HEK293 (cell line): ENCODE data around the gene SRRM5.
A peak's percentile ranks its signal among the peaks of the same experiment; 100 is the strongest.

ENCODE experiments used
- CTCF ChIA-PET: fragments of 350-600 bp; formaldehyde crosslinking; extraction: SDS; loops from one replicate; lab custom pipeline; 2021; ENCODE audit warnings: antibody characterized with exemption; lab: Yijun Ruan, JAX
- POLR2A ChIA-PET: fragments of 300-600 bp; formaldehyde crosslinking; extraction: SDS; loops from one replicate; lab custom pipeline; 2020; ENCODE audit warnings: antibody characterized with exemption, inconsistent platforms; lab: Yijun Ruan, JAX
- H3K27ac ChIP-seq: fragments of 200-500 bp; sonication (Bioruptor generic); 2 replicates; pipeline ENCODE4 v1.5.1; 2014; ENCODE audit warnings: low read depth, low read length, control low read depth, inconsistent platforms; ENCODE audit errors: extremely low read depth
- H3K36me3 ChIP-seq, 2 experiments: fragments of 200-500 bp in 1 of 2; sonication (Bioruptor generic) in 1 of 2; 1 replicate in 1 of 2; 2 replicates in 1 of 2; pipeline ENCODE4 v1.5.1; 2014 to 2017; ENCODE audit warnings: inconsistent platforms in 2 of 2, low read length in 2 of 2; ENCODE audit not compliant: control insufficient read depth in 2 of 2, insufficient read depth in 1 of 2
- H3K4me1 ChIP-seq: fragments of 200-500 bp; sonication (Bioruptor generic); 2 replicates; pipeline ENCODE4 v1.5.1; 2014; ENCODE audit warnings: mild to moderate bottlenecking, low read length, inconsistent platforms; ENCODE audit not compliant: control insufficient read depth, insufficient read depth
- H3K4me3 ChIP-seq: 2 replicates; pipeline ENCODE4 v1.5.1; 2011; ENCODE audit warnings: low read depth, mild to moderate bottlenecking, control low read depth, low read length, moderate library complexity
- H3K9me3 ChIP-seq: fragments of 200-500 bp; sonication (Bioruptor generic); 2 replicates; pipeline ENCODE4 v1.5.1; 2014; ENCODE audit warnings: low read depth, low read length, inconsistent platforms; ENCODE audit not compliant: control insufficient read depth, insufficient read depth
- AEBP2 ChIP-seq: fragments of 450-650 bp; formaldehyde crosslinking; IDR thresholded peaks from 2 replicates; pipeline ENCODE4 v1.5.1; 2016; ENCODE audit warnings: missing biosample characterization, missing genetic modification characterization, borderline replicate concordance
- GLIS1 ChIP-seq: fragments of 450-650 bp; formaldehyde crosslinking; IDR thresholded peaks from 2 replicates; pipeline ENCODE4 v1.5.1; 2016; ENCODE audit warnings: missing biosample characterization, missing genetic modification characterization
- HIC1 ChIP-seq: fragments of 450-650 bp; formaldehyde crosslinking; IDR thresholded peaks from 2 replicates; pipeline ENCODE4 v1.5.1; 2016; ENCODE audit warnings: missing biosample characterization, missing genetic modification characterization
- HOXA7 ChIP-seq: sonication (generic); formaldehyde crosslinking; IDR thresholded peaks from 2 replicates; pipeline ENCODE4 v1.8.1; 2022; ENCODE audit warnings: missing genetic modification reagents, borderline replicate concordance
- HOXD13 ChIP-seq: sonication (generic); formaldehyde crosslinking; IDR thresholded peaks from 2 replicates; pipeline ENCODE4 v1.8.0; 2022; ENCODE audit warnings: missing genetic modification reagents, borderline replicate concordance
- IKZF3 ChIP-seq: fragments of 450-650 bp; IDR thresholded peaks from 2 replicates; pipeline ENCODE4 v1.5.0; 2018; ENCODE audit warnings: missing biosample characterization, mild to moderate bottlenecking, missing genetic modification characterization, moderate library complexity
- KLF8 ChIP-seq: fragments of 450-650 bp; formaldehyde crosslinking; IDR thresholded peaks from 2 replicates; pipeline ENCODE4 v1.5.1; 2016; ENCODE audit warnings: missing biosample characterization, missing genetic modification characterization
- TCF7L2 ChIP-seq: IDR thresholded peaks from 2 replicates; pipeline ENCODE4 v1.6.1; 2011; ENCODE audit warnings: low read depth, mild to moderate bottlenecking, inconsistent platforms, low read length, moderate library complexity, borderline replicate concordance
- WT1 ChIP-seq: fragments of 450-650 bp; formaldehyde crosslinking; IDR thresholded peaks from 2 replicates; pipeline ENCODE4 v1.5.1; 2016; ENCODE audit warnings: missing biosample characterization, missing genetic modification characterization
- ZBTB7A ChIP-seq: fragments of 450-650 bp; formaldehyde crosslinking; IDR thresholded peaks from 2 replicates; pipeline ENCODE4 v1.5.1; 2016; ENCODE audit warnings: low read depth, missing biosample characterization, missing genetic modification characterization
- ZFP3 ChIP-seq: fragments of 450-650 bp; formaldehyde crosslinking; IDR thresholded peaks from 2 replicates; pipeline ENCODE4 v1.5.1; 2016; ENCODE audit warnings: low read depth, missing biosample characterization, missing genetic modification characterization
- ZFP41 ChIP-seq: fragments of 450-650 bp; formaldehyde crosslinking; IDR thresholded peaks from 2 replicates; pipeline ENCODE4 v1.5.1; 2016; ENCODE audit warnings: missing biosample characterization, missing genetic modification characterization, borderline replicate concordance
- ZNF138 ChIP-seq: fragments of 450-650 bp; formaldehyde crosslinking; IDR thresholded peaks from 2 replicates; pipeline ENCODE4 v1.5.1; 2016; ENCODE audit warnings: missing biosample characterization, missing genetic modification characterization, borderline replicate concordance
- ZNF146 ChIP-seq: fragments of 450-650 bp; formaldehyde crosslinking; IDR thresholded peaks from 2 replicates; pipeline ENCODE4 v1.5.1; 2016; ENCODE audit warnings: missing biosample characterization, missing genetic modification characterization
- ZNF223 ChIP-seq: fragments of 450-650 bp; formaldehyde crosslinking; IDR thresholded peaks from 2 replicates; pipeline ENCODE4 v1.5.1; 2016; ENCODE audit warnings: missing biosample characterization, missing genetic modification characterization
- ZNF248 ChIP-seq: fragments of 450-650 bp; formaldehyde crosslinking; IDR thresholded peaks from 2 replicates; pipeline ENCODE4 v1.5.1; 2017; ENCODE audit warnings: missing biosample characterization, missing genetic modification characterization
- ZNF391 ChIP-seq: fragments of 450-650 bp; formaldehyde crosslinking; IDR thresholded peaks from 2 replicates; pipeline ENCODE4 v1.5.1; 2016; ENCODE audit warnings: low read depth, missing biosample characterization, missing genetic modification characterization, borderline replicate concordance
- ZNF416 ChIP-seq: fragments of 450-650 bp; formaldehyde crosslinking; IDR thresholded peaks from 2 replicates; pipeline ENCODE4 v1.5.1; 2016; ENCODE audit warnings: missing biosample characterization, missing genetic modification characterization
- ZNF426 ChIP-seq: fragments of 450-650 bp; formaldehyde crosslinking; IDR thresholded peaks from 2 replicates; pipeline ENCODE4 v1.5.1; 2017; ENCODE audit warnings: missing biosample characterization, missing genetic modification characterization, mild to moderate bottlenecking, inconsistent platforms, moderate library complexity
- ZNF501 ChIP-seq: fragments of 450-650 bp; formaldehyde crosslinking; IDR thresholded peaks from 2 replicates; pipeline ENCODE4 v1.5.1; 2016; ENCODE audit warnings: missing biosample characterization, missing genetic modification characterization
- ZNF664 ChIP-seq: fragments of 450-650 bp; formaldehyde crosslinking; IDR thresholded peaks from 2 replicates; pipeline ENCODE4 v1.5.1; 2016; ENCODE audit warnings: missing biosample characterization, missing genetic modification characterization
- ZNF701 ChIP-seq: fragments of 450-650 bp; formaldehyde crosslinking; IDR thresholded peaks from 2 replicates; pipeline ENCODE4 v1.5.1; 2016; ENCODE audit warnings: missing biosample characterization, missing genetic modification characterization
- ZNF76 ChIP-seq: fragments of 450-650 bp; formaldehyde crosslinking; IDR thresholded peaks from 2 replicates; pipeline ENCODE4; 2016; ENCODE audit warnings: low read depth, missing biosample characterization, missing genetic modification characterization, borderline replicate concordance
- ZNF830 ChIP-seq: fragments of 450-650 bp; IDR thresholded peaks from 2 replicates; pipeline ENCODE4 v1.5.0; 2018; ENCODE audit warnings: missing biosample characterization, missing genetic modification characterization, low read depth, mild to moderate bottlenecking, moderate library complexity
- TF ChIP-seq, protein P1 (sequence below): fragments of 450-650 bp; formaldehyde crosslinking; IDR thresholded peaks from 2 replicates; pipeline ENCODE4 v1.5.1; 2016; ENCODE audit warnings: missing biosample characterization, missing genetic modification characterization
- TF ChIP-seq, protein P2 (sequence below): fragments of 450-650 bp; formaldehyde crosslinking; IDR thresholded peaks from 2 replicates; pipeline ENCODE4 v1.5.1; 2016; ENCODE audit warnings: missing biosample characterization, missing genetic modification characterization, low read depth
- TF ChIP-seq, protein P3 (sequence below): fragments of 450-650 bp; formaldehyde crosslinking; IDR thresholded peaks from 2 replicates; pipeline ENCODE4 v1.5.1; 2016; ENCODE audit warnings: missing biosample characterization, missing genetic modification characterization
- TF ChIP-seq, protein P4 (sequence below): fragments of 450-650 bp; formaldehyde crosslinking; IDR thresholded peaks from 2 replicates; pipeline ENCODE4 v1.5.1; 2017; ENCODE audit warnings: missing biosample characterization, missing genetic modification characterization

The SRRM5 gene

GRCh38 chr19:43609872-43610271, 2.0 kb upstream of the SRRM5 start (continued):
- TF ChIP-seq, protein P1, sequence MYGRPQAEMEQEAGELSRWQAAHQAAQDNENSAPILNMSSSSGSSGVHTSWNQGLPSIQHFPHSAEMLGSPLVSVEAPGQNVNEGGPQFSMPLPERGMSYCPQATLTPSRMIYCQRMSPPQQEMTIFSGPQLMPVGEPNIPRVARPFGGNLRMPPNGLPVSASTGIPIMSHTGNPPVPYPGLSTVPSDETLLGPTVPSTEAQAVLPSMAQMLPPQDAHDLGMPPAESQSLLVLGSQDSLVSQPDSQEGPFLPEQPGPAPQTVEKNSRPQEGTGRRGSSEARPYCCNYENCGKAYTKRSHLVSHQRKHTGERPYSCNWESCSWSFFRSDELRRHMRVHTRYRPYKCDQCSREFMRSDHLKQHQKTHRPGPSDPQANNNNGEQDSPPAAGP (tag by site-specific recombination), result 0 out of 2 replicates have a peak, but pooled peaks have one; percentile 6
- TF ChIP-seq IKZF3 (tag by site-specific recombination) (0 out of 2 replicates have a peak, but pooled peaks have one; percentile 9), KLF8 (tag by site-specific recombination) (peak; percentile 18; the same call in 1 of the 2 replicates), HIC1 (tag by site-specific recombination) (peak; percentile 61; the same call in 1 of the 2 replicates), WT1 (tag by site-specific recombination) (peak; percentile 55)
- TF ChIP-seq, all 188 proteins: peak for 7

GRCh38 chr19:43610493-43610892, 1.4 kb upstream of the SRRM5 start:
- H3K4me3 ChIP-seq, result no peak overlapping the region
- POLR2A ChIA-PET, result interaction anchor here (0.5 to 1.3 kb wide), 4 partner anchors 13 to 117 kb away, joined by 3 to 4 read pairs (median 4); no protein-coding TSS in a partner anchor
- H3K9me3 ChIP-seq, result no peaks in the 10 kb centered on the region; the same call in 1 of the 2 replicates
- peak overlapping the region; percentile 52; the same call in 1 of the 2 replicates for H3K27ac ChIP-seq
- CTCF ChIA-PET, result interaction anchor here (1.3 kb wide), 1 partner anchor 41 kb away, joined by 3 read pairs; no protein-coding TSS in a partner anchor
- H3K36me3 ChIP-seq, result peaks cover 58 to 84% of the 10 kb centered on the region in 2 experiments
- peaks cover 28% of the 10 kb centered on the region for H3K4me1 ChIP-seq
- TF ChIP-seq WT1 (tag by site-specific recombination) (no peak), ZNF76 (tag by site-specific recombination) (peak; percentile 71), ZNF248 (tag by site-specific recombination) (no peak), ZNF416 (tag by site-specific recombination) (no peak), AEBP2 (no peak), ZFP41 (tag by site-specific recombination) (no peak), TCF7L2 (no peak), GLIS1 (tag by site-specific recombination) (peak; percentile 93), ZNF830 (tag by site-specific recombination) (no peak), ZNF501 (no peak), ZNF664 (tag by site-specific recombination) (no peak), HOXA7 (no peak), ZNF138 (tag by site-specific recombination) (no peak), ZBTB7A (tag by site-specific recombination) (no peak), ZNF701 (tag by site-specific recombination) (no peak), HOXD13 (CRISPR knock-in tag) (no peak), ZFP3 (tag by site-specific recombination) (no peak), ZNF146 (no peak), IKZF3 (tag by site-specific recombination) (peak; percentile 71; the same call in 1 of the 2 replicates), ZNF391 (no peak), ZNF426 (tag by site-specific recombination) (no peak), ZNF223 (tag by site-specific recombination) (no peak)
- TF ChIP-seq, protein P2, sequence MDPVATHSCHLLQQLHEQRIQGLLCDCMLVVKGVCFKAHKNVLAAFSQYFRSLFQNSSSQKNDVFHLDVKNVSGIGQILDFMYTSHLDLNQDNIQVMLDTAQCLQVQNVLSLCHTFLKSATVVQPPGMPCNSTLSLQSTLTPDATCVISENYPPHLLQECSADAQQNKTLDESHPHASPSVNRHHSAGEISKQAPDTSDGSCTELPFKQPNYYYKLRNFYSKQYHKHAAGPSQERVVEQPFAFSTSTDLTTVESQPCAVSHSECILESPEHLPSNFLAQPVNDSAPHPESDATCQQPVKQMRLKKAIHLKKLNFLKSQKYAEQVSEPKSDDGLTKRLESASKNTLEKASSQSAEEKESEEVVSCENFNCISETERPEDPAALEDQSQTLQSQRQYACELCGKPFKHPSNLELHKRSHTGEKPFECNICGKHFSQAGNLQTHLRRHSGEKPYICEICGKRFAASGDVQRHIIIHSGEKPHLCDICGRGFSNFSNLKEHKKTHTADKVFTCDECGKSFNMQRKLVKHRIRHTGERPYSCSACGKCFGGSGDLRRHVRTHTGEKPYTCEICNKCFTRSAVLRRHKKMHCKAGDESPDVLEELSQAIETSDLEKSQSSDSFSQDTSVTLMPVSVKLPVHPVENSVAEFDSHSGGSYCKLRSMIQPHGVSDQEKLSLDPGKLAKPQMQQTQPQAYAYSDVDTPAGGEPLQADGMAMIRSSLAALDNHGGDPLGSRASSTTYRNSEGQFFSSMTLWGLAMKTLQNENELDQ (tag by site-specific recombination), result no peak
- TF ChIP-seq, protein P3, sequence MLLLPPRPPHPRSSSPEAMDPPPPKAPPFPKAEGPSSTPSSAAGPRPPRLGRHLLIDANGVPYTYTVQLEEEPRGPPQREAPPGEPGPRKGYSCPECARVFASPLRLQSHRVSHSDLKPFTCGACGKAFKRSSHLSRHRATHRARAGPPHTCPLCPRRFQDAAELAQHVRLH, result no peak
- TF ChIP-seq, protein P4, sequence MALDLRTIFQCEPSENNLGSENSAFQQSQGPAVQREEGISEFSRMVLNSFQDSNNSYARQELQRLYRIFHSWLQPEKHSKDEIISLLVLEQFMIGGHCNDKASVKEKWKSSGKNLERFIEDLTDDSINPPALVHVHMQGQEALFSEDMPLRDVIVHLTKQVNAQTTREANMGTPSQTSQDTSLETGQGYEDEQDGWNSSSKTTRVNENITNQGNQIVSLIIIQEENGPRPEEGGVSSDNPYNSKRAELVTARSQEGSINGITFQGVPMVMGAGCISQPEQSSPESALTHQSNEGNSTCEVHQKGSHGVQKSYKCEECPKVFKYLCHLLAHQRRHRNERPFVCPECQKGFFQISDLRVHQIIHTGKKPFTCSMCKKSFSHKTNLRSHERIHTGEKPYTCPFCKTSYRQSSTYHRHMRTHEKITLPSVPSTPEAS (tag by site-specific recombination), result no peak
